HG02610 (cell line): ENCODE data around the gene MYZAP.

Experiments
- ATAC-seq: cut with Tn5 transposase; IDR thresholded peaks from one replicate; pipeline ENCODE4 v1.9.1; 2021; ENCODE audit warnings: mild to moderate bottlenecking, moderate library complexity; ENCODE audit not compliant: unreplicated experiment

MYZAP gene

DNA sequence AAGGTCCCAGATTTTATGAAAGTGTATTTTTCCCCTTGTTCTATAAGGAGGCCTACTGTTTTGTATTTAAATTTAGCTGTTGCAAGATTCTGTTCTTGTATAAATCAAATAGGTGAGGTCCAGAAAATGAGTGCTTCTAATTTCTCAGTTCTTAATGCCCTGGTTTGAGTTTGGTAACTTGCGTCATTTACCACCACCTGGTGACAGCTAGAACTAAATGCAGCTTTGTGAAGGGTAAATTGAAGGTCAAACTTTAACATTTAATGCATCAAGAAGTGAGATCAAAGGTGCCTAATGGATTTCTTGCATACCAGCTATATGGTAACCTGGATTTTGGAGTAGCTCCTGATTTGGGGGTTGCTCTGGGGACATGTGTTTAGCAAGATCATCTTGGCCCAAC is 64.1 kb downstream of the MYZAP start:
- ATAC-seq = no peak

DNA sequence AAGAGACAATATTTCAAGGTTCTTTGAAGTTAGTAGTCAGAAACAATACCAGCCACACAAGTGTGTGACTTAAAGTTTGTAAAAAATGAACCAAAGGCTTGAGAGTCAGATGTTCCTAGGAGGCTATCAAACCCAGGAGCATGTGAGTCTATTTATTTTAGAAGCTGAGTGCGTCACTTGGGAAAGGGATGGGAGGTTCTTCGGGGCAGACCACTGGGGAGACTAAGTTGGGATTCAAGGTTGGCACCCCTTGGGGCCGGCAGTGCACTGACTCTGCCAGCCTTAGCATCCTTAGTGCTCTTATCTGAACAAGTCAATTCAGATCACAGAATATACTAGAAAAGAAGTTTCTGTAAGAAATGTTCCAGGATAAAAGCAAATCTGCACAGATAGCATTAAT is 64.7 kb downstream of the MYZAP start:
- ATAC-seq = no peak

DNA sequence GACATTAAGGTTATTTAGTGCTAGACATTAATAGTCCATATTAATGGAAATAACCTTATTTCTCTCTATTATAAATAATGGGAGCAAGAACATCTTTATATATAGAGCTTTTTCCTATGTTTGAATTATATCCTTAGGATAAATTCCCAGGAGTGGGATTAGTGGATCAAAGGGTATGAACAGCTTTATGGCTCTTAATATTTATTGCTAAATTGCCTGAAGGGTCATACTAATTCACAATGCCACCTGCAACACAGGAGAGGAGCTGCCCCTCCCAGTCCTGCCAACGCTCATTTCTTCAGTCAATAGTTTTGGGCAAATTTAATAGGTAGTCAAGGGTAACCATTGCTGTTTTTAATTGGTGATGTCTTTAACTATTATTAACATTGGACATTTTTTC is 65.9 kb downstream of the MYZAP start:
- ATAC-seq = no peak

DNA sequence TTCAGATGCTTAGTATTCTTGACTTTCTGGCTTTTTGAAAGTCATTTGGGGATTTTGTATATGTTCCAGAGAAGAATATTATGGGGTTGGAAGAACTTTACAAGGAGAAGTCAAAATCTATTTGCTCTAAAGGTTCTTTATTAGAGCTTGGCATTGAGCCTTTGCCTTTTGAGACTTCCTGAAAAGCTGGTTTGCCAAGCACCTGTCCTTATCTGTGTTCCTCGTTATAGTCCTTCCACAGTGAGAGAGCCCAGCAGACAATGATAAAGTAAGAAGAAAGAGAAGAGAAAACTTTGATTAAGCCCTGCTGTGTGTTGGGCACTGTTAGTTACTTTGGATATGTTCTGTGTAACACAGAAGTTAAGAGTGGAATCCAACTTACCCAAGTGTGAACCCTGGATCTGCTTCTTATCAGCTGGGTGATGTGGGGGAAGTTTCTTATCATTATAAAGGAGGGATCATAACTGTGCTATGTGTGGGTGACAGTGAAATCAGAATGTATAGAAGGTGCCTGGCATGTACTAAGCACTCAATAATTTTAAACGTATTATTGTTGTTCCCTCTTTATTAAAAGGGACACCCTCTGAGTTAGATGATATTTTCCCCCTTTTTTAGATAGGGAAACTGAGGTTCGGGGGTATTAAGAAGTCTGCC is 70.5 kb downstream of the MYZAP start:
- no peak for ATAC-seq

DNA sequence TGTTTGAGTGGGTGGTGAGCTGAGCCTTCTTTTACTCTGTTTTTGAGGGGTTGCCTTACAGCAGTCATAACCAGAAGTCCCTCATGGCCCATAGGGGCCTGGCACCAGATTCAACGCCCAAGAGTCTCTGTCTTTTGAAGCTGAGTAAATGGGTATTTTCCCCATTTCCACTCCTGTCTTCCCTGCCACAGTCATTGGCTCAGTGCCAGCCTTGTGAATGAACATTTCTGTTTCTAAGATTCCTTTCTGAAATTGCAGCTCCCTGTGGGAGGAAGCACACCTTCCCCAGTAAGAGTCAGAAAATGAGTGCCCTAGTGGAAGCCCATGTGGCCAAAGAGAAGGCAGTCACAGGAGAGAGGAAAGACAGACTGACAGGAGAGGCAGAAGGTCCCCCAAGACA is 71.1 kb downstream of the MYZAP start:
- no peak for ATAC-seq

DNA sequence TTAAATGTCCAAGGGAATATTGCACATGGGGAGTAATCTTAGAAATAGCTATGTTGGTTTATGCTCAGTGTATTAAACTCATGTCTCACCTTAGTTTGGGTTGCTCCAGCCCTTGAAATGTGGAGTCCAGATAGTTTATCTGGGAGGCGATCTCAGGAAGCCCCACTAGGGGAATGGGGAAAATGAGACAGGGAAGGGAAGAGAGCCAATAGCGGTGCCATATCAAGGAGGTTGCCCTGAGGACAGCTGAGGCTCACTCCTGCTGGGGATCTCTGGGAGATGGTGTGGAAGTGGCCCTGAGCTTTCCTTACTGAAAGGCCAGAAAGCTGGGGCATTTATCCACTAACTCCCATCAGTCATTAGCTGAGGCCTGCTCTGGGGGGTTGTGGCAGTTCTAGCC is 71.6 kb downstream of the MYZAP start:
- ATAC-seq = no peak

DNA sequence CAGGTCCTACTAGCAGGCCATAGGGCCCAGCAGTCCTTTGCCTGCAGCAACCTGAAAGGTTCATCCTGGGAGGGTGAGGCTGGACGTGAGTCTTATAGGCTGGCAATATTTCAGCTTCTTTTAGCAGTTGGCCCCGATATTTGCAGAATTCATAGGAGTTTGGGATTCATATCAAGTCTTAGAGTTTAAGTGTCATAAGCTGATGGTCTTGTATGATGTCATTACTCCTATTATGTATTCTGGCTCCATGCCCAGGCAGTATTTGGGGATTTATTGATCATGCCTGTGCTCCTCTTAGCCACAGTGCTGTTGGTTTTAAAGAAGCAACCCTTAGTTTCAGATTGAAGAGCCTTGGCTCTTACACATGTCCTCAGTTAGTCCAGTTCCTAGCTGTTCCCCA is 73.5 kb downstream of the MYZAP start:
- no peak for ATAC-seq

DNA sequence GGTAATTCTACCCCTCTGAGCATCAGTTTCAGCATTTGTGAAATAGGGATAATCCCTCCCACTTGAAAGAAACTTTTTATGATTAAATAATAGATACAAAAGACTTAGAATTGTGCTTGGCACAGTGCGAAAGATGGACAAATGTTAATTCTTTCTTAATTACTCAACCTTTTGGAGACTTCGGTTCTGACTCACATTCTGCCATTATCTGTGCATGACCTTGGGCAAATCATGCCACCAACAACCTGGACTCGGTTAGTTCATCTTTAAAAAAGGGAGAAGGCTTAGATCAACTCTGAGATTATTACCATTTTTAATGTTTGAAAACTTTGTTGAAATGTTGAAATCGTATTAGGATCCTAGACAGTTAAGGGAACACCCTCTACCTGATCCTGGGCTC is 74.2 kb downstream of the MYZAP start:
- no peak for ATAC-seq

DNA sequence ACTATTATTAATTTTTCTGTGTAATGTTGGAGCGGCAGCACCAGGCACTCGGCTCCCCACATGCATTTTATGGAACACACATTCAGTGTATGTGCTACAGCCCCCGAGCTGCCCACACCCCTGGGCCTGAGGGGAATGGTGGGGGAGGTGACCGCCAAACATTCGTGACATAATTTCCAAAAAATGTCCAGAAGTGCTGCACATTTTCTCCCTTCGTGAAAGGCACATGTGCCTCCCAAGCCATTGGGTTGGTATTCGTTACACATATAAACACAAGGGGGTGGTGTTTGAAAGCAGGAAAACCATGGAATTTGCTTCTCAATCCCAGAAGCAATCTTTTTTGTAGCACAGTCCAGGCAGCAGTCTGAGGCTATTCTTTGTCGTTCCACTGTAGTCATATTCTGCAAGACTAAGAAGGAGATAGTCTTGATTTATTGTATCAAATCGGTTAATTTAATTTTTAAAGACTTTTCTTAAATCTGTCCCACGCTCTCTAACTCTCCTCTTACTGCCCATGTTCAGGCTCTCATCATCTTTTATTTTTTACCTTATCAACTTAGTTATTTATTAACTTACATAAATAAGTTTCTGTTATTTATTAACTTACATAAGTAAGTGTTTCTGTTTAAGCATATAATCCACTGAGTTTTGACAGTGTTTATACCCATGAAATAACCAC is 75.6 kb downstream of the MYZAP start:
- ATAC-seq = no peak

DNA sequence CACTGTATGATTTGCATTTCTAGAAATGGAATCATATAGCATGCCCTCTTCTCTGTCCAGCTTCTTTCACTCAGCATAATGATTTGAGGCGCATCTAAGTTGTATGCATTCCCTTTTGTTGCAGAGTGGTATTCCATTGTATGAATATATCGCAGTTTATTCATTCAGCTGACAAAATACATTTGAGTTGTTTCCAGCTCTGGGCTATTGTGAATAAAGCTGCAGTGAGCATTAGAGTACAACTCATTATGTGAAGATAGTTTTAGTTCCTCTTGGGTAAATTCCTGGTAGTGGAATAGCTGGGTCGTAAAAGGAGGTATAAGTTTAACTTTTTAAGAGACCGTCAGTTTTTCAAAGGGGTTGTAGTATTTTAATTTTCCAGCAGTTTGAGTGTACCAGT is 76.3 kb downstream of the MYZAP start:
- ATAC-seq = no peak

DNA sequence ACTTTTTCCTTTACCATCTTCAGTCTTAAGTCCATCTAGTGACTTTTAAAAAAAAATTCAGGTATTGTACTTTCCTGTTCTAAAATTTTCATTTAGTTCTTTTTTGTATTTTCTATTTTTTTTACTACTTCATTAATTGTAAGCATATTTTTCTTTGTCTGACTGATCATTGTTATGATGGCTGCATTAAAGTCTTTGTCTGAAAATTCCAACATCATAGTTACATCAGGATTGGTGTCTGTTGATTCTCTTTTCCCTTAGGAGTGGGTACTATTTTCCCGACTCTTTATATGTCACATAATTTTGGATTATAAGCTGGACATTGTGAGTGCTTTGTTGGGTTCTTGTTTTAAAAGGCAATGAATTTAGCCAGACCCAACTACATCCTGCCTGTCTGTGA is 79.9 kb downstream of the MYZAP start:
- ATAC-seq = no peak

DNA sequence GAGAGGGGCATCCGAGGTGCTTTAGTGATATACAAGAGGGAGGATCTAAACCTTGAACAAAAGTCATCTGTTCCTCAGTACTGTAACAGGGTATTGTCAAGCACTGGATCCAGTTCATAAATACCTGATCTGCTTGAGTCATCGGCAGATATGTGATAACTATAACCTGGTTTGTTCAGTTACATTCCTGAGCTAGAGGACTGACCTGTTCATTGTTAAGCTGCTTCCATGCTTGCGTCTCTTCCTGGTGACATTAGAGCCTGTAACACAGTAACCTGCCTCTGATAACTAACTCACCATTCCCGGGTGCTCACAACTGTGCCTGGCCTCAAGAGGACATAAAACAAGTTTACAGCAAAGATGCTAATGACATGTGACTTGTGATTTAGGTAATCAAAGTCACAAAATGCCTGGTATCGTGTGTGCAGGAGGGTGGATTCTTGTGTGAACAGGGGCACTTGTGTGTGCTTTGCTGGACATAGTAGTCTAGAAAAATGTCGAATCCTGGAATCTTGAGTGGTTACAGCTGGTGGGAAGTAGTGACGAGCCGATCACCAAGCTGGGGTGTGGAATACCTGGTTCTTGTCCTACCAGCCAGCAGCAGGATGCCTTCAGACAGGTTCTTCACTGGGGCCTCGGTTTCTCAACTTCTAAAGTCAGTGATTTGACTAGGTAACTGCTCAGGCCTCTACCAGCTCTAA is 83.9 kb downstream of the MYZAP start:
- ATAC-seq = no peak

DNA sequence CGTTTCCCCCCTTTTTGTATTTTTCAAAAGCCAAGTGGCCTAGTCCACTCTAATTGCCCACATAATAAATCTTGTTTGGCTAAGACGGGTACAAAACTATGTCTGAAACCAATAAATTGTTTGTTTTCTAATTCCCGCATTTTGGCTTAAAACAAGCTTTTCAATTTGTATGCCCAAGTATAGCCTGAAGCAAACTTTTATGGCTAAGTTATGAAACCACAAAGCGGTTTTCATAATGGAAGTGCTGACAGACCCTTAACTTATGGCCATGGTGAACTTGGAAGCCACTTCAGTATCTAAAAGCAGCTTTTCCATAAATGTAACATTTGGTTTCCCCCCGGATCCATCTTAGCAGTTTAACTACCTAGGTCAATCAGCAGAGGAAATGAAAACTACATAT is 84.9 kb downstream of the MYZAP start:
- no peak for ATAC-seq

DNA sequence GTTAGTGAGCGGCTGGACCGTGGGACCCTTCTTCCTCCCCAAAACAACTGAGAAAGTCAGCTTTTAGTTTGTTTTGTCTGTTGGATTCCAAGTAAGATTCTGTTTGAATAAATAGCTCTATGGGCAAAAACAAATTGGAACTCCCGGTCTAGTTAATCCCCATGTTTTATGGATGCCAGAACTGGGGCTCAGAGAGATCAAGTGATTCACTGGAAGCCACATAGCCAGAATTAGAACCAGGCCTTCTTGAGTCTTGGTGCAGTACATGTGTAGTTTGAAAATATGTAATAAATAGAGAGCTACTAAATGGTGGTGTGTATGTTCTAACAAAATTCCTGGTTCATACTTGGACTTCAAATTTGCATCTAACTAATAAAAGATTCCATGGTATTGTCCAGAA is 85.5 kb downstream of the MYZAP start:
- ATAC-seq = no peak

DNA sequence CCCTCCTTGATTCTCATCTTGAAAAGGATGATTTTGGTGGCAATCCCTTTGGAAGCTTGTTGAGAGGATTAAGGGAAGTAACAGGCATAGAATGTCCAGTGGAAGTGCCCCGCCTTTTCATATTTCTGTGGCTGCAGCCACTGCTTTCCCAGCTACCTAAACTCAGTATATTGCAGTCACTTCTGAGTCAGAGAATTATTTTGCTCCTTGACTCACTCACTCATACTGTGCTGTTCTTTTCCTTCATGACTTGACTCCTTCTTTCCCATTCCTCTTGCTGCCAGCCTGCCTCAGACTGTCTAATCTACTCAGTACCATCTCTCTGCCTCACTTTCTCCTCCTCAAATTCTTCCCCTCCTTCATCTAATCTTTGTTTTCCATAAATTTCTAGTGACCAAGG is 88.3 kb downstream of the MYZAP start:
- ATAC-seq = no peak

DNA sequence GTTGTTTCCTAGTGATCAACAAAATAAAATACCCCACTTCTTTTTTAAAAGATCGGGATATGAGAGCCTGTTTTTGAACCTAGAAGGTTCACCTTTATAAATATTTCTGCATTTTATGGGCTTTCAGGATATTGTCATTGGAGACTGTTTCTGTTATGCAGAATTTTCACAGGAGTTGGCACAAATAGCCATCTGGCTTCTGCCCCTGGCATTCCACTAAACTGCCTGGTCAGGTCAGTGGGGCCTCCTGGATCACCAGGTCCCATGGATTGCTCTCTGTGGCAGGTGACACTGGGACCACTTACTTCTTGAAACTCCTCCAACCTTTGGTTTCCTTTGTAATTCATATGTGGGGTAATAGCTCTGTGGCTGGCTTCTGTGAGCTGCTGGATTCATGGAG is 89.3 kb downstream of the MYZAP start:
- ATAC-seq = no peak

DNA sequence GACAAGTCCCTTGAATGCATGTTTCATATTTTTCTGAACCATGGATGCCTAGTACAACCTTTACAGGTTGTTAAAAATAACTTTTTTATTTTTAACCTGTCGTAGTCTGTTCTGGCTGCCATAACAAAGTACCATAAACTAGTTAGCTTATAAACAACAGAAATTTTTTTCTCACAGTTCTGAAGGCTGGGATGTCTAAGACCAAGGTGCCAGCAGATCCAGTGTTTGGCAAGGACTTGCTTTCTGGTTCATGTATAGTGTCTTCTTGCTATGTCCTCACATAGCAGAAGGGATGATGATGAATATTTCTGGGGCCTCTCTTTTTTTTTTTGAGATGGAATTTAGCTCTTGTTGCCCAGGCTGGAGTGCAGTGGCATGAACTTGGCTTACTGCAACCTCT is 91.8 kb downstream of the MYZAP start:
- no peak for ATAC-seq

DNA sequence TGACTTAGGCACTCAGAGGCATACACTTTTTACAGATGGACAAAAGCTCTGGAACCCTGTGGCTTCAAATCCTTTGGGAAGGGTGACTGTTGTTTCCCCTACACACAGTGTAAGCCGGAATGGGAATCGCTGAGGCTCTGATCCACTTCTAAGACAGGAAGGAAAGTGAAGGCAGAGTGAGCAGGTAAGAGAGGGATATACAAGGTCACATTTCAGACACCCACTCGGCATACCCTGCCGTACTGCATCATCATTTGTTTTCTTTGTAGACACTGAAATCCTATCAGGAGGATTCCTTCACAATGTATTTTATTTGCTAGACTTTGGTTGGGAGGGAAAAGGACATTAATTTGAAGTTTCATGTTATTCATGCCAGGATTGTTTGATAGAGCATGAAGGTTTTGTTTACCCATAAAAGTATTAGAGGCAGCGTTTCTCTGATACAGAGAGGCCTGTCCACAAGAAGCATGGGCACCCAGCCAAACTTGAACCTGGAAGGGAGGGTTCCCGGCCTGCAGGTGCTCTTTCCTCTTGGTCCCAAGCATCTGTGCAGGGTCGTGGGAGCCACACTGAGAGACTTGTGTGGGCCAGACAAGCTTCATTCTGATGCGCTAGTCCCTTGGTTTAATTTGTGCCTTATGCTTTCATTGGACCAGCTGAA is 92.9 kb downstream of the MYZAP start:
- ATAC-seq = no peak

DNA sequence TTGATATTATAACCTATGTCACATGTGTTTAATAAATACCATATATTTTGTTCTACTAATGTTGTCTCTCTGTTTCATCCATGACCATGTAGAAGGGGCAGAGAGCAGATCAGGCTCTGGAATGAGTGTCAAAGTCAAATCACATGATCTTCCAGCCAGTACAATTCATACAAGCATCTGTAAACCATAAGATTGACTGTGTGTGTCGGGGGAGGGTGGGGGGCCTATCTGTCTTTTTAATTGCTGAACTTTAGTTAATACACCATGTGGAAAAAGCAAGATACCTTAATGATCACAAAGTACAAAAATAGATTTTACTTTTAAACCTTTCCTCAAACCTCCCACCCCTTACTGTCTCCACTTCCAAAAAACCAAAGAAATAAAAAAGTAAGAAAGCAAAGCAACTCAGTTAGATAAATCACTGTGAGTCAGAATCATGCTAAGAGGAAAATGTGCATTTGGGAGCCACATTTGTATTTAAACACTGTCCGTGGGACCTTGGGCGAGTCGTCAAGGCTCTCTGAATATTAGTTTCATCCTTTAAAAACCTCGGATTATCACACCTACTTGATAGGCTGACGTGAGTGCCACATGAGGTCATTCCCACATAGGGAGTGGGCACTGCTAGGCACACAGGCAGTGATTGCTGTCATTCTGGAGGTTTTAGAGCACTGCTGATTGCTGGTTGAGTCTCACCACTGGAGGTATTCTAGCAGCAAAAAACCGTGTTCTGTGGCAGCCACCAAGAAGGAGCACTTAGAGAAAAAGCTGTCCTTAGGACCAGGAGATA is 93.8 kb downstream of the MYZAP start:
- no peak for ATAC-seq

DNA sequence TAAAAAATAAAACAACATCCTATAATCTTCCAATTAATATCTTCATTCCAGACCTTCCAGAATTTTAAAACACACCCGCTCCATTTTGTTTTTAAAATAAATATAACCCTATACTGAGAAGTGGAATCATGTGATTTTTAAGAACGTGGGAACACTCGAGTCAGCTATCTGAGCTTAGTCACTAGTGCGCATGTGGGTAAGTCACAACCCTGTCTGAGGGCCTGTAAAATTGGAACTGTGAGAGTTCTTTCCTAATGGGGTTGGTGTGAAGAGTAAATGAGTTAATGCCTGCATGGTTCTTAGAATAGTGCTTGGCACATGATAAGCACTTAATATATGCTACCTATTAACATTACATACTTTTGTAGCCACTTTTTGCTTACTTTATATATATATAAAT is 95.0 kb downstream of the MYZAP start:
- ATAC-seq = no peak

DNA sequence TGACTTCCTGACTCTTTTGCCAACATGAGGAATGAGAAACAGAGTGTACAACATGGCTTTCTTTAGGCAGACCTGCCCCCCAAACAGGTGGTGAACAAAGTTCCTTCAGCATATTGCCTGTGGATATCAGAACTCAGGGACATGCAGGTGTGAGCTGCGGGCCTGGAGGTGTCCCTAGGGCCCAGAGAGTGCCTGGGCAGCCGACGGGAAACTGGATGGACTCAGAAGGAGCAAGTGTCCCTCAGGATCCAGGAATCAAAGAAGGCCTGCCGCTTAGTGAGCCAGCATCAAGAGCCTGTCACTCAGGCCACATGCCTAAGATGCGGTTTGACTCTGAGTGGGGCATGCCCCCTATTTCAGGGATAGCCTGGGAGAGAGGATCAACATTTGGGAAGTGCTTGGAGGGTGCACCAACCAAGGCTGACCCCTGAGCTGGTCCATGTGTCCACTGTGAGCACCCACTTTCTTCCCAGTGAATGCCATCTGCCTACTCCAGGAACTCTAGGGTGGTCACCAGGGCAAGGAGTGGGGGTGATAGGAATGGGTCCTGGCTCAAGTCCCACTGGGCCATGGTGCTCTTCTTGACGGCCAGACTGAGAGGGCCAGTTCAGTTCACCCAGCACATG is 98.8 kb downstream of the MYZAP start:
- no peak for ATAC-seq
